Stimulated activated CD4-positive, alpha-beta T cell treated with anti-CD3 and anti-CD28 coated beads, Interleukin-12 subunit alpha, Interleukin-12 subunit beta, amount 100 ng/mL, for 24 hours (primary cell): Measurements from ENCODE around the gene UNC119B.
A peak's percentile ranks its signal among the peaks of the same experiment; 100 is the strongest.

ENCODE experiments used
- DNase-seq, 2 experiments: peaks; one replicate each; pipeline ENCODE4 v3.0.0-alpha.2; 2020; ENCODE audit warnings: low read depth in 2 of 2

UNC119B gene

GRCh38 chr12:120687578-120688289 lies 22.5 kb upstream of the UNC119B start:
- DNase-seq, result peak in 1 of 2 experiments; percentile 29

GRCh38 chr12:120688527-120689071 lies 21.7 kb upstream of the UNC119B start:
- no peak for DNase-seq

GRCh38 chr12:120689397-120690082 lies 20.7 kb upstream of the UNC119B start:
- DNase-seq, result no peak

GRCh38 chr12:120690083-120690450 lies 20.2 kb upstream of the UNC119B start:
- DNase-seq, result no peak

GRCh38 chr12:120690978-120691377 lies 19.3 kb upstream of the UNC119B start:
- DNase-seq, result no peak

GRCh38 chr12:120692524-120693033 lies 17.7 kb upstream of the UNC119B start:
- no peak for DNase-seq

GRCh38 chr12:120693848-120694247 lies 16.4 kb upstream of the UNC119B start:
- DNase-seq, result no peak

- DNase-seq, result no peak
These were observed 13.6 kb upstream of the UNC119B start for GRCh38 chr12:120696626-120697025.

- no peak for DNase-seq
These were observed 12.9 kb upstream of the UNC119B start for GRCh38 chr12:120697344-120697743.

GRCh38 chr12:120698665-120699064 lies 11.6 kb upstream of the UNC119B start:
- no peak for DNase-seq

- no peak for DNase-seq
These were observed 10.7 kb upstream of the UNC119B start for GRCh38 chr12:120699553-120699952.

- DNase-seq, result no peak
These were observed 9.4 kb upstream of the UNC119B start for GRCh38 chr12:120700886-120701285.

- DNase-seq, result no peak
These were observed 7.6 kb upstream of the UNC119B start for GRCh38 chr12:120702637-120703036.

- no peak for DNase-seq
These were observed 6.8 kb upstream of the UNC119B start for GRCh38 chr12:120703311-120703942.

- no peak for DNase-seq
These were observed 4.6 kb upstream of the UNC119B start for GRCh38 chr12:120705618-120706017.

- no peak for DNase-seq
These were observed 4.2 kb upstream of the UNC119B start for GRCh38 chr12:120706029-120706428.

- no peak for DNase-seq
These were observed 1.6 kb upstream of the UNC119B start for GRCh38 chr12:120708651-120709050.

GRCh38 chr12:120710805-120711296 lies 593 bp downstream of the UNC119B start:
- DNase-seq, result peak in 1 of 2 experiments; percentile 12

- no peak for DNase-seq
These were observed 1.2 kb downstream of the UNC119B start for GRCh38 chr12:120711411-120711810.

GRCh38 chr12:120712610-120713009 lies 2.4 kb downstream of the UNC119B start:
- no peak for DNase-seq

GRCh38 chr12:120713861-120714482 lies 3.7 kb downstream of the UNC119B start:
- peak; percentile 35 to 60 for DNase-seq

- no peak for DNase-seq
These were observed 7.8 kb downstream of the UNC119B start for GRCh38 chr12:120718055-120718454.
